ENCODE data around the gene FAM228B.

Gene FAM228B

DNA sequence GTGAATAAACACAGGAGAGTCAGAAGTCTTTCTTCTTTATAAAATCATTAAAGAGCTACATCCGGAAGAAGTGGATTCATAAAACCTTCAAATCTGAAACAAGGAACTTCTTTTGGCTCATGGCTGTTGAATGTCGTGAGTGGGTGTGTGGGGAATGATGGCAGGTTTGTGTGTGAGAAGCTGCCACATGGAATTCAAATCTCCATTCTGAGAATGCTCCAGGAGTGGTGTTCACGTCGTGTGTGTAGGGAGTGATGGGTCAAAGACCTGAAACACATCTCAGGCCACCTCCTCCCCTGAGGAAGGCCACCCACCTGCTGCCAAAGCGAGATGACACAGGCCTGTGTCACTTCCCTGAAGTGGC lies 80.5 kb downstream of the FAM228B start:
- DNase-seq (ENCODE audit: low read depth, low spot score) = no peak

DNA sequence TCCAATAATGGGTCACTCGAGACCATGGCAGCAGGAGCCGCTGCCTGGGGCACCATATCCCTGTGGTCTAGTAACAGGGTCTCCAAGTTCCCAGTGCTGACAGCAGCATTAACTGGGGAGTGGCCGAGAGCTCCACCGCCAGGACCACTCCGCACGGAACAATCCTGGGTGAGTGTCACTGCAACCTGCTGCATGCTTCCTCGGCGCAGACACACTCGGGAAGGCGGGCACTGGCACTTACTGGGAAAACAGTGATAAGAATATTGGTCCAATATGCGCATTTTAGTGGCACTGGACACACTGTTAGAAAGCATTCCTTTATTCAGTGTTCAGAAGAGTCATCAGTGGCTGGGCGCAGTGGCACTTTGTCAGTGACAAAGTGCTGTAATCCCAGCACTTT lies 81.2 kb downstream of the FAM228B start:
- no peak for DNase-seq (ENCODE audit: low read depth, low spot score)

DNA sequence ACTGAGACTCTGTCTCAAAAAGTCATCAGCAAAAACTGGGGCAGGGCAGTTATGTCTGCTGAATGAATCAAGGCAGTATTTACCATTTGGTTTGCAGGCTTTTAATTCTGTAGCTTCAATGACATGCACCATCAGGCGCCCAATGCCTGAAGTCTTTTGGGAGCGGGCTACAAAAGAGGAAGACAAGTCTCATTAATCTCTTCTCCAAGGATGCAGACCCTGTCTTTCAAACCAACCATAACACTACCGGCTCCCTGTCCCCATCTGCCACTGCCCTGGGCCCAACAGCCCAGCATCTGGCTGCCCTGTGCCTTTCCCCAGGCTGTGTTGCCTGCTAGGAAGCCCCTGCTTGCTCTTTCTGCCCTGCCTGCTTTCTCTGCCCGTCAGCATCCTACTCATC lies 81.9 kb downstream of the FAM228B start:
- no peak for DNase-seq (ENCODE audit: low read depth, low spot score)

DNA sequence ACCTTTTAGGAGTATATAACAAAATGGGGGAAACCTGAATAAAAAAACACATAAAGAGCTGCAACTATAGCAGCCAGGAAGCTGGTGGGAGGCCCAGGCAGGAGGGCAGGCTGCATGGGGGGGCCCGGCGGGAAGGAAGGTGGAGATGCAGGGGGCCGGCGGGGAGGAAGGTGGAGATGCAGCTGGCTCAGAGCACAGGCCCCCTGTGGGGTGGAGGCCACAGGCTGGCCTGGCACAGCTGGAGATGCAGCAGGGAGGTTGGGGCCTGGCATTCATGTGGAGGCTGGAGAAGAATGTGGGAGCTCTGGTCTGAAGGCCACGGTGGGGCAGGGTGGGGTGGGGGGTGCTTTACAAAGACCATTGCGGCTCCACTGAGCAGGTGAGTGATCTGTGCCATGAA lies 83.0 kb downstream of the FAM228B start:
- DNase-seq (ENCODE audit: low read depth, low spot score) = no peak

DNA sequence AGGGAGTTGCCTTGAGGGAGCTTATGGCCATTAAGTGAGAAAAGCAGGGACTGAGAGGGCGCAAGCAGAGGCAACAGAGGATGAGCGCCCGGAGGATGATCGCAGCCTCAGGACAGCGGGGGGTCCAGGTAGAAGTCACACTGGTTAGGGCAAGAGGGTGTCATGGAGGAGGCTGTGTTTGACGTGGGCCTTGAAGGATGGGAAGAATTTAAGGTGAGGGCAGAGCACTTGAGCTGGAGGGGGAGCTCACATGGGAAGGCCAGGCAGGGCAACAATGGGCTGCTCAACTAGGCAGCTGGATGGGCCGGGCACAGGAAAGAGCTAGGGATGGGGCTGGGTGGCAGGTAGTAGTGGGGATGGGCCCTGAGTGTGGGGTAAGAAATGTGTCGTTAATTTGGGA lies 83.4 kb downstream of the FAM228B start:
- DNase-seq (ENCODE audit: low read depth, low spot score) = no peak

DNA sequence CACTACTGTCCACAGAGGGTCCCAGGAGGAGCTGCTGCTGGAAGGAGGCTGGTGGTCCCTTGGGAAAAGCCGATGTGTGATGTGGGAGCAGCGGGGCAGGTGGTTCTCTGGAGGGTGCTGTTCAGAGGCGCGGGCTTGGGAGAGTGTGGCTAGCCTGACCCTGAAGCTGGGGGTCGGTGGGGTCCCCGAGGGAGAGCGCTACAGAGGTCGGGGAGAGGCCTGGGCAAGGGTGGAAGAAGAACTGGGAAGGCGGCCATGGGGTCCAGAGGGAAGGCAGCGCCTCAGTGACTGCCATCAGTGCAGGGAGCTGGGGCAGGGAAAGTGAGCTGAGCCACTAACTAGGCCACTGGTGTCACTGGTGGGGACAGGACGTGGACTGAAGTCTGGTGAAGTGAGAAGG lies 84.1 kb downstream of the FAM228B start:
- DNase-seq (ENCODE audit: low read depth, low spot score) = no peak

DNA sequence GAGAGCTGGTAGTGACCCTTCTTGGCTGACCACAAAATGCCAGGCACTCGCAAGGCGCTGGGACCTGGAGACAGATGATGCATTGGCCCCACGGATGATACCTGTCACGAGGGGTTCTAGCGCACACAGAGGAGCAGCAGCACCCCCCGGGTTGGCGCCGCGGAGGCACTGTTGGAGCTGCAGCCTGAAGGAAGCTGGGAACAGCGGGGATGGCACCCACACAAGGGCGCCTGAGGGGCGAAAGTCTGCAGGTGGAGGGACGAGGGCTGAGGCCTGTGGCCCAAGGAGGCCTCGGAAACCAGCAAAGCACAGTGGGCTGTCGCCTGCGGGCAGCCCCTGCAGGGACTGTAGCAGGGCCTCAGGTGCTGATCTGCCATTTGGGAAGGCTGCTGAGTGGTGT lies 85.2 kb downstream of the FAM228B start:
- no peak for DNase-seq (ENCODE audit: low read depth, low spot score)

DNA sequence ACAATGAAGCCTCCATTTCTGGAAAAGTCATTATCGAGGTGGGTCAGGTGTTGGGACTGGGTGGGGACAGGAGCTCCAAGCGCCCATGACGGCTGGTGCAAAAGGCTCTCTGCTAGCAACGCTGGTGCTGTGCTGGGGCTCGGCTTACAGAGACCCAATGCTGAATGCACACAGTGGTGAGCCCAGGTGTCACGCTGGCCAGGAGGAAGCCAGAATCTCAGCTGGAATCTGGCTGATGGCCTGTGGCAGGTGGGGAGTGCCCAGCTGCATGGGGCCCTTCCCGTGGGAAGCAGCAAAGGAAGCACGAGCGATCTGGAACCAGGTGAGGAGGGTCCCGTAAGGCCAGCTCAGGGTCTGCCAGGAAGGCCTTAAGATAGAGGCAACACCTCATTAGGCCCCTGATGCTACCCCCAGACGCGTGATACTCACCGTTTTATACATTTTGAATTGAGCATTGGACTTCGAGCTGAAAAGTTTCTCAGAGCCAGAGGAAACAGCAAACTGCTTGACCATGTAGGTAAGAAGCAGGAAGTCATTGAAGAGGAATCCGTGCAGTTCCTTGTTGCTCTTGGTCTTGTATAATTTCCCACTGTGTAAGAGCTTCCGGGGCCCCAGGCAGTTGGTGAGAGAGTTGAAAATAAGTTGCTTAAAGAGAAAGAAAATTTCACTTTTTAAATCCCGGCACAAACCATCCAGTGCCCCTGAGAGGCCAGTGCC lies 86.3 kb downstream of the FAM228B start:
- no peak for DNase-seq (ENCODE audit: low read depth, low spot score)

DNA sequence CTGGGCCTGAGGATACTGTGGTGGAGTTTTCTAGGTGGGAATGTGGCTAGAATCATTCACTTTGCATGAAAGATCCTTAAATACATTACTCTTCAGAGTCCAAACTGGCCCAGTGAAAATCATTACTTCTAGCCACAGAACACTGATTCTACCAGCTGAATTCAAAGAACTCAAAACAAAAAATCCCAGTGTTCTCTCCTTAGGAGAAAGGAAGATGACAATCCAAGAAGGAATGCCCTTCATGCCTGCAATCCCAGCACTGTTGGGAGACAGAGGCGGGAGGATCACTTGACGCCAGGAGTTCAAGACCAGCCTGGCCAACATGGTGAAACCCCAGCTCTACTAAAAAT lies 86.8 kb downstream of the FAM228B start:
- no peak for DNase-seq (ENCODE audit: low read depth, low spot score)

DNA sequence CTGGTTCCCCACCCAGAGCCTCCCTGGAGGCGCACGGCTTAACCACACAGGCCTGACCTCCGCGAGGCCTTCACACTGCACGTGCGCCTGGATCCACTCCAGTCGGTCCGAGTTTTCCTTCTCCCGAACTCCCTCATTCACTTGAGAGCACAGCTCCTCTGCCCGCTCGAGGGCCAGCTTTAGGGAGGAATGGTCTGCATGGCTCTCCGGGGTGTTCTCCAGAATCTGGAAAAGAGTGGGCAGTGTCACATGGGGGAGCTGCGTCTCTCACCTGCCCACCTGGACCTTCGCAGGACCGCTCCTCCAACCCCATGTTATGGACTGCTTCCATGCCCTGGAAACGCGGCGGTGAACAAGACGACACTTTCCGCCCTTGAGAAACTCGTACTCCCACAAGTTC lies 87.5 kb downstream of the FAM228B start:
- DNase-seq (ENCODE audit: low read depth, low spot score) = no peak

DNA sequence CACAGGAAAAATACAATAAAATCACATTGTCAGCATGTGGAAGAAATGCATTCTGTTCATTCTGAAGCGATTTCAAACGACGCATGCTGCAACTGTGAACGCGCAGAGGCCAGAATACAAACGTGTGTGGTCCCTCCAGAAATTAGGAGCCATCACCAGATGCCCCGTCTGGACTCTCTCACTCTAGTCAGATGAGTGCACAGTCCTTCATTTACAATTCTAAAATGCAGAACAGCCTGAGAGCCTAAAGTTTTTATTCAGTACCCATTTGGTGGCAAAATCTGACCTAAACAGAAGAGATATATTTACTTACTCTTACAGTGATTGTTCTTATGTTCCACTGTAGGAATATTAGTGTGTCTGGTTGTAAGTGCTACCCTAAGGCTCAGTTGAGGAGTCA lies 88.1 kb downstream of the FAM228B start:
- no peak for DNase-seq (ENCODE audit: low read depth, low spot score)

DNA sequence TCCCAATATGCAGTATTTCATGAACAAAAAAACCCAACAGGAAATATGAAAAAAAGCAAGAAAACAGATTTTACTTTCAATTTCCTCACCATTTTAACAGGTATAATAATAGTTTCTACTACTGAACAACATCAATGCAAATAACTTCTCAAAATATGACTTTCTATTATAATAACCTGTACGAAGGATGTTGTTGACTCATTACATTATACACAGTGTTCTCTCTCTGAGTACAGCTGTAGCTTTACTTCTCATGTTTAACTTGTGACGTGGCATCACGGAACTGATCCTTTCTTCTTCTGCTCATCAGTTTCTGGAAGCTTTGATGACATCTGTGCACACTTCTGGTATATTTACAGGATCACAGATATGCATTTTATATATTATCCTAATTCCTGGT lies 91.6 kb downstream of the FAM228B start:
- DNase-seq (ENCODE audit: low read depth, low spot score) = no peak
